Cardiac fibroblast (primary cell): ENCODE data around the gene FCHSD2.

ENCODE experiments used
- DNase-seq, 2 donors: peaks; one replicate each; pipeline versions ENCODE4 v3.0.0 to v3.0.0-alpha.2; 2010; ENCODE audit warnings: low read depth in 2 of 2
- H3K4me3 ChIP-seq, 2 donors: replicated peaks in 1 of 2; 1 replicate in 1 of 2; 2 replicates in 1 of 2; pipeline ENCODE4 v1.5.1; 2011; ENCODE audit warnings: low read depth in 2 of 2, low read length in 2 of 2, mild to moderate bottlenecking in 2 of 2, moderate library complexity in 1 of 2
- CTCF ChIP-seq: IDR thresholded peaks from one replicate; pipeline ENCODE4 v1.5.1; 2011; ENCODE audit warnings: low read depth, mild to moderate bottlenecking, low read length, inconsistent platforms

The FCHSD2 gene

DNA sequence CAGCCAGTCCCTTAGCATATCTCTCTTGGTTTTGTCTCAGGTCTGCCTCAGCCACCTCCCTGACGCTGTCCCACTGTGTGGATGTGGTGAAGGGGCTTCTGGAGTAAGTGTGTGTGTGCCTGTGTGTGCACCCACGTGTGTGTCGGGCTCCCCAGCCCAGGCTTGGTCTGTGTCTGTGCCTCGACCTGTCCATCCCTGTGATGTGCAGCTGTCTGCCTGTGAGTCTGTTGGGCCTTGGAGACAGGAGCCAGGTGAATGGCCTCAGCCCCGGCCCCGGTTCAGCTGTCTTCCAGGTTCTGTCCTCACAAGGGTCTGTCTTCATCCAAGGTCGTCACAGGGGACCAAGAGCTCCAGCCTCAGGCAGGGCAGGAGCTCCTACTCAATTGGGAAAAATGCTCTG, 318.1 kb downstream of the FCHSD2 start:
- no peak for DNase-seq
- no peak overlapping the region for H3K4me3 ChIP-seq

DNA sequence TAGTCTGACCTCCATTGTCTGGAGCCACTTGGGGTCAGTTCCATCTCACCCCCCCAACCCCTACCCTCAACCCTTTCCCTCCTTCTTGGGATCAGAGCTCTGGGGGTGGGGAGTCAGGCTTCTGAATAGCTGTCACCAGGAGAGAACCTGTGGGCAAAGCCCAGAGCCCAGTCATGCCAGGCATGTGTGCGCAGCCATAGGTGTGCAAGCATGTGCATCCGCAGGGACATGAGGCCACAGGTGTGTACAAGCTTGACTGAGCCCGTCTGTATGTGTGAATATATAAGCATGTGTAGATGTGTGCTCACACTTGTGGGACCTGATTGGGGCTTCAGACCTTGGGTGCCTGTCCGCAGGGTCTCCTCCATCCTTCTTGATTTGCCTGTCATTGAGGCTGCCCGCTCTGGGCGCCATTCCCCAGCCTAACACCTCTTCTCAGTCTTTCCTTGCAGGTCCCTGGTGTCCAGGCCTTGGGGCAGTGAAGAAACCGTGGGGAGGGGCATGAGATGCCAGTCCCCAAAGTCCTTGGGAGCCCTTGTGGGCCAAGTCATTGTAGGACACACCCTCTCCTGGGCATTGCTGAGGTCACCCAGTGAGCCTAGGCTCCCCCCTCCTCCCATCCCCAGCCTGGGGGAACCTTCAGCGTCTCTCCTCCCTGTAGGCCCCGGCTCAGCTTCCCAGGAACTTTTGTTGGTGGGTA, 318.9 kb downstream of the FCHSD2 start:
- no peak overlapping the region for H3K4me3 ChIP-seq
- TF ChIP-seq CTCF, result no peak
- no peak for DNase-seq

More for the DNA sequence above, 318.1 kb downstream of the FCHSD2 start:
- TF ChIP-seq CTCF, result no peak

DNA sequence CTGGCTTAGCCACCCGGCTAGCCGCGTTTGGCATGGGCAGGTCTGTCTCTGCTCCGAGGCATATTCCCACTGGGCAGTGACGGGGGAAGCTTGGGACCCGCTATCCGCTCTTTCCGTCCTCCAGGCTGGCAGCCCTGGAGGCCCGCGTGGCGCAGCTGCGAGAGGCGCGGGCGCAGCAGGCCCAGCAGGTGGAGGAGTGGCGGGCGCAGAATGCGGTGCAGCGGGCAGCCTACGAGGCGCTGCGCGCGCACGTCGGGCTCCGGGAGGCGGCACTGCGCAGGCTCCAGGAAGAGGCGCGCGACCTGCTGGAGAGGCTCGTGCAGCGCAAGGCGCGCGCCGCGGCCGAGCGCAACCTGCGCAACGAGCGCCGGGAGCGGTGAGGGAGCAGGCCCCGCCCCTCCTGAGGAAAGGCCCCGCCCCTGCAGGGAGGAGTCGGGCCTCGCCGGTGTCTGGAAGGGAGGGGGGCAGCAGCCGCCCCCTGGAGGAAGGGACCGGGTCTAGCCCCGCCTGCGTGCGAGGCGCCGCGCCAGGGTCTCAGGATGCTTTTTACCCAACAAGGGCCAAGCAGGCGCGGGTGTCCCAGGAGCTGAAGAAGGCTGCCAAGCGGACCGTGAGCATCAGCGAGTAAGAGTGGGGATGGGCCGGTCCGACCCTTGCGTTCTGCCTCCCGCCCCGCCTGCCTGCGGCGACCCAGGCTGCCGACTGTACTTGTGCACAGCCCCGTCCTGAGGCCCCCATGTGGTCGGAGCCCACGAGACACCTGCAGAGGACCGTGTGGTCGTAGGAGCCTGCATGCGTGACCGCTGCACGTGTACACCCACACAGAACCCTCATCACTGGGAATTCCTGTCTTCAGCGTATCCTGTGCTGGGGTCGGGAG, 320.0 kb downstream of the FCHSD2 start:
- peak; percentile 82 to 90 for DNase-seq
- TF ChIP-seq CTCF, result no peak
- peak overlapping the region; percentile 46 to 57 for H3K4me3 ChIP-seq

- no peak for TF ChIP-seq CTCF
- no peak for DNase-seq
- peak overlapping the region; percentile 46 to 57 for H3K4me3 ChIP-seq
Observed at GRCh38 chr11:72821221-72821919, 320.7 kb downstream of the FCHSD2 start.

GRCh38 chr11:72820439-72821139, 321.5 kb downstream of the FCHSD2 start:
- no peak for TF ChIP-seq CTCF
- DNase-seq, result no peak
- H3K4me3 ChIP-seq, result no peak overlapping the region

- no peak for DNase-seq
- TF ChIP-seq CTCF, result no peak
Observed at GRCh38 chr11:72818971-72819370, 323.1 kb downstream of the FCHSD2 start.

More at GRCh38 chr11:72818971-72819370, 323.1 kb downstream of the FCHSD2 start:
- H3K4me3 ChIP-seq, result no peak overlapping the region
